ENCODE measurements around the gene B4GALNT3.
"Not testable (repeated sequence)": the region's sequence is repeated elsewhere in the genome, so short reads cannot be mapped to it uniquely, and the experiment has no call there.

B4GALNT3 gene

GRCh38 chr12:459430-460258 is at the start of gene B4GALNT3:
B4GALNT3 (plus strand) TSS chr12:459939; CDS start chr12:460377, 438 bp downstream.
- peaks cover 16% of the 10 kb centered on the region for H3K27me3 ChIP-seq (ENCODE audit: insufficient read depth, low read length)
- H3K36me3 ChIP-seq (ENCODE audit: insufficient read depth, low read length), result no peaks in the 10 kb centered on the region
- peak within 1 kb of the TSS; percentile 56 for H3K4me3 ChIP-seq (ENCODE audit: low read length)
- H3K4me1 ChIP-seq (ENCODE audit: insufficient read depth, low read length), result peaks cover 16% of the 10 kb centered on the region
- peak within 1 kb of the TSS; percentile 69 for H2AFZ ChIP-seq (ENCODE audit: low read depth, low read length)
- H3K9me3 ChIP-seq (ENCODE audit: low read length), result no peaks in the 10 kb centered on the region

DNA sequence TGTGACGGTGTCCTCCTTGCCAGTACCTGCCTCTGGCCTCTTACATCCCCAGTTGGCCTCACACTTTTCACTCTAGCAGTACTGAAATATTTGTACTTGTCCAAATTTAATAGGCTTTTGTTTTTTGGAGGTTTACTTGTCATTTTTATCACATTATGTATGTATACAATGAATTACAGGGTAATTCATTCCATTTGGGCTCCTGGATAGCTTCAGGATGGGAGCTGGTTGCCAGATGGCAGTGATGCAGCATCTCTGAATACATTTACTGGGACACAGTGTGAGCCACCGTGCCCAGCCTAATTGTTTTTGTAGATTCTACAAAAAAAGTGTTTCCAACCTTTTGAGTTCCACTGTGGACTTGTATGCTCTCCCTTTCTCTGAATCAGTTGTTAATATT is 44.9 kb upstream of the B4GALNT3 start:
- H3K9me3 ChIP-seq (ENCODE audit: low read length), result no peaks in the 10 kb centered on the region
- no peaks in the 10 kb centered on the region for H3K4me1 ChIP-seq (ENCODE audit: insufficient read depth, low read length)
- H3K36me3 ChIP-seq (ENCODE audit: insufficient read depth, low read length), result peaks cover 59% of the 10 kb centered on the region
- H2AFZ ChIP-seq (ENCODE audit: low read depth, low read length), result no peak overlapping the region
- H3K4me3 ChIP-seq (ENCODE audit: low read length), result no peak overlapping the region
- no peaks in the 10 kb centered on the region for H3K27me3 ChIP-seq (ENCODE audit: insufficient read depth, low read length)

DNA sequence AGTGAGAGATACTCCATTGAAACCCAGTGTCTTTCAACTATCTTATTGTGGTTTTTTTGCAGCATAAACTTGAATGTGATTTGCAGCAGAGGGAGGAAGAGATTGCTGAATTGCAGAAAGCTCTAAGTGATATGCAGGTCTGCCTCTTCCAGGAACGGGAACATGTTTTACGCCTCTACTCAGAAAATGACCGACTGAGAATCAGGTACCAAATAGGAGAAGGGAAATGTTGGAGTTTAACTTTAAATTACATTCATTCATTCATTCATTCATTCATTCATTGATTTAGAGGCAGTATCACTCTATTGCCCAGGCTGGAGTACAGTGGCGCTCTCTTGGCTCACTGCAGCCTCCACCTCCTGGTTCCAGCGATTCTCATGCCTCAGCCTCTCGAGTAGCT is 41.3 kb upstream of the B4GALNT3 start:
- Histone ChIP-seq H3K27me3 (ENCODE audit: insufficient read depth, low read length) (no peaks in the 10 kb centered on the region), H2AFZ (ENCODE audit: low read depth, low read length) (no peak overlapping the region), H3K9me3 (ENCODE audit: low read length) (no peaks in the 10 kb centered on the region), H3K4me3 (ENCODE audit: low read length) (no peak overlapping the region), H3K4me1 (ENCODE audit: insufficient read depth, low read length) (no peaks in the 10 kb centered on the region), H3K36me3 (ENCODE audit: insufficient read depth, low read length) (peaks cover 49% of the 10 kb centered on the region)

DNA sequence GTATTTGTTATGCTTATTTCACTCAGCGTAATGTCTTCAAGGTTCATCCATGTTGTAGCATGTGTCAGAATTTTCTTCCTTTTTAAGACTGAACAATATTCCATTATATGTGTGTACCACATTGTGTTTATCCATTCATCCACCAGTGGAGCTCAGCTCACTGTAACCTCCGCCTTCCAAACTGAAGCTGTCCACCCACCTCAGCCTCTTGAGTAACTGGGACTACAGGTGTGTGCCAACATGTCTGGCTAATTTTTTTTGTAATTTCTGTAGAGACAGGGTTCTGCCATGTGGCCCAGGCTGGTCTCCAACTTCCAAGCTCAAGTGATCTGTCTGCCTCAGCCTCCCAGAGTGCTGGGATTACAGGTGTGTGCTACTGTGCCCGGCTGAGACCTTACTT is 37.2 kb upstream of the B4GALNT3 start:
- Histone ChIP-seq H3K9me3 (ENCODE audit: low read length) (no peaks in the 10 kb centered on the region), H2AFZ (ENCODE audit: low read depth, low read length) (no peak overlapping the region), H3K4me1 (ENCODE audit: insufficient read depth, low read length) (no peaks in the 10 kb centered on the region), H3K4me3 (ENCODE audit: low read length) (no peak overlapping the region), H3K27me3 (ENCODE audit: insufficient read depth, low read length) (no peaks in the 10 kb centered on the region), H3K36me3 (ENCODE audit: insufficient read depth, low read length) (peaks cover 57% of the 10 kb centered on the region)

GRCh38 chr12:435737-436136 is 24.0 kb upstream of the B4GALNT3 start:
- H3K9me3 ChIP-seq (ENCODE audit: low read length); H2AFZ ChIP-seq (ENCODE audit: low read depth, low read length); H3K4me1 ChIP-seq (ENCODE audit: insufficient read depth, low read length); H3K27me3 ChIP-seq (ENCODE audit: insufficient read depth, low read length); H3K4me3 ChIP-seq (ENCODE audit: low read length): not testable (repeated sequence)
- H3K36me3 ChIP-seq (ENCODE audit: insufficient read depth, low read length), result peaks cover 79% of the 10 kb centered on the region

DNA sequence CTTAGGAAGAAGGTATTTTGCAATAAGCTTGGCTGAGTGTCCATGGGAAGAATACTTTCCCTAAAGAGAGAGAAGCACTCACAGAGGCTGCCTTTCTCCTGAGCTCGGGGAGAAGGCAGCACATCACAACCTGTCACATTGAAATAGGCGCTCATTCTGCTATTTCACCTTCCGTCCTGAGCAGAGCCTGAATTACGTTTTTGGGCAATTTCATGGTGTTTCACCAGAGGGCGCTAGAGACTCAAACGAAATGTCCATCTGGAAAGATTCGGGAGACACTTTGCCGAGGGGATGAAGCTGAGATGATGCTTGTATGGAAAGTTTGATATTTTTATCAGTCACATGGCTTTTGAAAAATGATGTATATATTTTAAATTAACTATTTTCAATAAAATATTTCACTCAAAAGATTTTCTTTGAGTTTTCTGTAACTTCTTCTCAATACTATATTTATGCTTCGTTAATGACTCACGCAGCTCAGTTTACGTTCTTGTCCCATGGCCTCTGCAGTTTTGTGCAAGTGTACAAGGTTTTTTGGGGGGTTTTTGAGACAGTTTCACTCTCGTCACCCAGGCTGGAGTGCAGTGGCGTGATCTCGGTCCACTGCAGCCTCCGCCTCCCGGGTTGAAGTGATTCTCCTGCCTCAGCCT is 17.4 kb upstream of the B4GALNT3 start:
- H3K4me1 ChIP-seq (ENCODE audit: insufficient read depth, low read length), result no peaks in the 10 kb centered on the region
- peaks cover 39% of the 10 kb centered on the region for H3K36me3 ChIP-seq (ENCODE audit: insufficient read depth, low read length)
- H3K9me3 ChIP-seq (ENCODE audit: low read length), result no peaks in the 10 kb centered on the region
- no peak overlapping the region for H3K4me3 ChIP-seq (ENCODE audit: low read length)
- H2AFZ ChIP-seq (ENCODE audit: low read depth, low read length), result no peak overlapping the region
- H3K27me3 ChIP-seq (ENCODE audit: insufficient read depth, low read length), result no peaks in the 10 kb centered on the region

- H2AFZ ChIP-seq (ENCODE audit: low read depth, low read length), result no peak overlapping the region
- no peaks in the 10 kb centered on the region for H3K36me3 ChIP-seq (ENCODE audit: insufficient read depth, low read length)
- H3K4me3 ChIP-seq (ENCODE audit: low read length), result no peak overlapping the region
- H3K9me3 ChIP-seq (ENCODE audit: low read length), result no peaks in the 10 kb centered on the region
- H3K27me3 ChIP-seq (ENCODE audit: insufficient read depth, low read length), result no peaks in the 10 kb centered on the region
- H3K4me1 ChIP-seq (ENCODE audit: insufficient read depth, low read length), result no peaks in the 10 kb centered on the region
Observed at GRCh38 chr12:447141-447540, 12.6 kb upstream of the B4GALNT3 start.

GRCh38 chr12:449203-449602 is 10.5 kb upstream of the B4GALNT3 start:
- H3K4me1 ChIP-seq (ENCODE audit: insufficient read depth, low read length), result no peaks in the 10 kb centered on the region

GRCh38 chr12:450438-450837 is 9.3 kb upstream of the B4GALNT3 start:
- Histone ChIP-seq H3K9me3 (ENCODE audit: low read length) (no peaks in the 10 kb centered on the region), H3K36me3 (ENCODE audit: insufficient read depth, low read length) (no peaks in the 10 kb centered on the region), H3K27me3 (ENCODE audit: insufficient read depth, low read length) (no peaks in the 10 kb centered on the region), H2AFZ (ENCODE audit: low read depth, low read length) (no peak overlapping the region), H3K4me1 (ENCODE audit: insufficient read depth, low read length) (peaks cover 4% of the 10 kb centered on the region), H3K4me3 (ENCODE audit: low read length) (no peak overlapping the region)

More at GRCh38 chr12:449203-449602, 10.5 kb upstream of the B4GALNT3 start:
- H2AFZ ChIP-seq (ENCODE audit: low read depth, low read length), result no peak overlapping the region
- H3K9me3 ChIP-seq (ENCODE audit: low read length), result no peaks in the 10 kb centered on the region
- H3K27me3 ChIP-seq (ENCODE audit: insufficient read depth, low read length), result no peaks in the 10 kb centered on the region
- no peaks in the 10 kb centered on the region for H3K36me3 ChIP-seq (ENCODE audit: insufficient read depth, low read length)
- no peak overlapping the region for H3K4me3 ChIP-seq (ENCODE audit: low read length)

- Histone ChIP-seq H2AFZ (ENCODE audit: low read depth, low read length) (no peak overlapping the region), H3K4me3 (ENCODE audit: low read length) (no peak overlapping the region), H3K27me3 (ENCODE audit: insufficient read depth, low read length) (no peaks in the 10 kb centered on the region), H3K36me3 (ENCODE audit: insufficient read depth, low read length) (no peaks in the 10 kb centered on the region), H3K9me3 (ENCODE audit: low read length) (no peaks in the 10 kb centered on the region), H3K4me1 (ENCODE audit: insufficient read depth, low read length) (peaks cover 12% of the 10 kb centered on the region)
Observed at GRCh38 chr12:452667-453210, 7.0 kb upstream of the B4GALNT3 start.

DNA sequence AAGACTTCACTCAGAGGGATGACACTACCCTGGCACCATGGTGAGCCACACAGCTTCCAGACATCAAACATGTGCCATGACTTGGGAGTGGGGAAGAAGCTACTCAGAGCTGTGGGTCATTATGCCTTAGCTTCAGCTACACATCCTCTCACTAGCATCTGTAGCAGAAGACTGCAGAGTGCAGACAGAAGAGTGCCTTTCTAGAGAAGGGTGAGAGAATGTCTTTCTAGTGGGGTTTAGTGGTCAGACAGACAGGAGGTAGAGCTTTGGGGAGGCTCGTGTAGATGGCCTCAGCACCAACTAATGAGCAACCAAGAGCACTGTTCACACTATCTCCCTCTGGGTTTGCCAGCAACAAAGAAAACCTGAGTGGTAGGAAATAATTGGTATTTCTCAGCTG is 4.9 kb upstream of the B4GALNT3 start:
- H3K36me3 ChIP-seq (ENCODE audit: insufficient read depth, low read length), result no peaks in the 10 kb centered on the region
- H2AFZ ChIP-seq (ENCODE audit: low read depth, low read length), result no peak overlapping the region
- H3K27me3 ChIP-seq (ENCODE audit: insufficient read depth, low read length), result no peaks in the 10 kb centered on the region
- no peak overlapping the region for H3K4me3 ChIP-seq (ENCODE audit: low read length)
- peaks cover 16% of the 10 kb centered on the region for H3K4me1 ChIP-seq (ENCODE audit: insufficient read depth, low read length)
- no peaks in the 10 kb centered on the region for H3K9me3 ChIP-seq (ENCODE audit: low read length)

- Histone ChIP-seq H3K9me3 (ENCODE audit: low read length) (no peaks in the 10 kb centered on the region), H3K36me3 (ENCODE audit: insufficient read depth, low read length) (no peaks in the 10 kb centered on the region), H3K4me1 (ENCODE audit: insufficient read depth, low read length) (peaks cover 16% of the 10 kb centered on the region), H2AFZ (ENCODE audit: low read depth, low read length) (no peak overlapping the region), H3K4me3 (ENCODE audit: low read length) (no peak overlapping the region), H3K27me3 (ENCODE audit: insufficient read depth, low read length) (peaks cover 3% of the 10 kb centered on the region)
Observed at GRCh38 chr12:455821-456220, 3.9 kb upstream of the B4GALNT3 start.

DNA sequence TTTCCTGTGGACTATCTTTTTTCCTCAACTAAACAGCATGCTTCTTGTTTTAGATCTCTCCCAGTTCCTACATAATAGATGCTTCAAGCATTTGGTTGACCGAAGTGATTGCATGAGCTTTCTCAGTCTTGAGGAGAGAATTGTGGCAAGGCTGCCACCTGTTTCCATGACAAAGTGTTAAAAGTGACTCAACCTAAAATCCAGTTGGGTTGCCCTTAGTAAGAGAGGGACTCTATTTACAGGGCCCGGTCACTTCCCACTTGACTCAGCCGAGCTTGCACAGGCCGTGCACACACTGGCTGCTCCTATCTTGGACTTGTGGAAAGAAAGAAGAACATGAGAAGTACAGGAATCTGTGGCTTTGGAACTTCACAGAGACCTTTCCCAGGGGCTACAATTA is 2.1 kb upstream of the B4GALNT3 start:
- Histone ChIP-seq H3K36me3 (ENCODE audit: insufficient read depth, low read length) (no peaks in the 10 kb centered on the region), H3K27me3 (ENCODE audit: insufficient read depth, low read length) (peaks cover 16% of the 10 kb centered on the region), H2AFZ (ENCODE audit: low read depth, low read length) (no peak overlapping the region), H3K9me3 (ENCODE audit: low read length) (no peaks in the 10 kb centered on the region), H3K4me3 (ENCODE audit: low read length) (no peak overlapping the region), H3K4me1 (ENCODE audit: insufficient read depth, low read length) (peaks cover 16% of the 10 kb centered on the region)
